ENCODE results near the gene ASIP.

Gene ASIP

DNA sequence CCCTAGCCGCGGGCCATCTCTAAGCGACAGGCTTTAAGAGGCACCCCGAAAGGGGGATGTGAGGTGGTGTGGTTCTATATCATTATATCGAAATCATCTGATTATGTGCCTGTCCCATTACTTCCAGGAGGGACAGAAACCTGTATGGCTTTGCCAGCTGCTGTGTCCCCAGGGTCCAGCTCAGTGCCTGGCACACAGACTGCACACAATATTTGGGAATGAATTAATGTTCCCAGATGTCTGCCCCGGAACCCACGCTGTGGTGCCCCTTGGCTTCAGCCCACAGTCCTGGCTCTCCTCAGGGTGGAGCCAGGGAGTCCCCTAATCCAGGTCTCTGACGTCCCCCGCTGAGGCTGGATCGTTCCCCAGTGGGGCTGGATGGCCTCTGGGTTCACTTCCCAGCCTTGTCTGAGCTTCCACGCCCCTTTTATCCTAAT is 70.8 kb downstream of the ASIP start:
- no peak for DNase-seq (ENCODE audit: low spot score)

DNA sequence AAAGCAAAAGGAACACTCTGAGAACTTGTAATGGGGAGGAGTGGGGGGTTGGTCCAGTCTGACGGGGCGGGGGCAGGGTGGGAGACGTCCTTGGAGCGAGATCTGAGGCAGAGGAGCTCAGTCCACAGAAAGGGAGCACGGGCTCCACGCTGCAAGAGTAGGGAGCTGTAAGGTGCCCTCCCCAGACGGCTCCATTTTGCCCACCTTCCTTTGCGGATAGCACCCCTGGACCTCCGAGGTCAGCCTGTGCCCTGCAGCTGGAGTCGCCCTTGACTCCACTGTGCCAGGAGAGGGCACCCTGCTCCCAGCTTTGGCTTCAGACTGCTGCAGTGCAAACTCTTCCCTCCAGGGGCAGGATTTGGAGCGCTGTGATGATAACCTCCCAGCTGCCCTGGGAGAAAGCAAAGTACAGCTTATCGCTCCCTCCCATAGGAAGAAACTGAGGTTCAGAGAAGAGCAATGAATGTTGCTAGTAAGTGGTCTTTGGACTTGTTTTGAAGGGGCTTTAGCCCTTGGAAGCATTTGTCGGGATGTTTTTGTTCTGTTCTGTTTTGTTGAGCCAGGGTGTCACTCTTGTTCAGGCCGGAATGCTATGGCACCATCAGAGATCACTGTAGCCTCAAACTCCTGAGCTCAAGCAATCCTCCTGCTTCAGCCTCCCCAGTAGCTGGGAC is 71.5 kb downstream of the ASIP start:
- DNase-seq (ENCODE audit: low spot score), result peak; percentile 86

DNA sequence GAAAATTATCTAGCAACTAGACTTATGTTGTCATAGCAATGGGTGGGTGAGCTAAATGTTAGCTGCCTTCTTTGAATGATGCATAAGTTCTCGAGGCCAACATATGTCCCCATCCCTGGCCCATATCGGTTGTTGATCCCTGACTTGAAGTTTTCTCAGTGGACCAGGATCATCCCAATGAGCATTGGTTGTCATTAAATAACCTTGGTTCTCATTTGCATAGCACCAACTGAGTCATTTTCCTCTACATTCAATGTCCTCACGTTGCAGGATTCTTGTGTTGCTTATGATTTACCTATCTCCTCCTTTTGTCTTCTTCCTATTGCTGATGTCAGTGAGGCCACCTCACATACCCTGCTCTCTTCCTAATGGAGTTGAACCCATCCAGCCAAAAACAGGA is 74.0 kb downstream of the ASIP start:
- DNase-seq (ENCODE audit: low spot score), result no peak

DNA sequence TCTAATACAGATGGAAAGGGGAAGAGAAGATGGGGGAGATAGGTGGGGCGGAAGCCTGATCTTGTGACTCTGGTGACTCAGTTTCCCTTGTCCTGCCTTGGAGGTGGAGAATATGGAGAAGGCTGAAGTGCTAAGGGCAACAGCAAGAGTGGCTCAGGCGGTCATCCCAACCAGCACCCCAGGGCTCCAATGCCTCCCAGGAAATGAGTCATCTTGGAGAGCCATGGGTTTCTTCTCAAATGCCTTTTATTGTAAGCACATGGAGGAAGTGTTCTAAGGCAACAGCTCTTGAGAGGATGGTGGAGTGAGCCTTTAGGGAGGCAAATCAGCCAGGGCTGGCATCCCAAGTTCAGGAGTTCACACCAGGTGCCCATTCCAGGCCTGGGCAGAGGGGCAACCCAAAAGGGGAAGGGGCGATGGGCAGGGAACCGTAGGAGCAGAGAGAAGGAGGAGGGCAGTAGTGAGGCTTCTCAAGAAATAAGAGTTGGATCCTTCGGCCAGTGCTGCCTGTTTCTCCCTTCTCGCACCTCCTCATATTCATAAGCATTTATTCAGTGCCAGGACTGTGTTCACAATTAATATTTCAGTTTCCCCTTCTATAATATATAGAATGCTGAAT is 75.1 kb downstream of the ASIP start:
- DNase-seq (ENCODE audit: low spot score), result no peak
